Stimulated activated CD4-positive, alpha-beta T cell treated with anti-CD3 and anti-CD28 coated beads, Interleukin-4, amount 100 ng/mL, for 4 hours (primary cell): ENCODE measurements around the gene TAF1.
"Not testable (repeated sequence)": the region's sequence is repeated elsewhere in the genome, so short reads cannot be mapped to it uniquely, and the experiment has no call there.

ENCODE experiments used
- DNase-seq, 2 experiments: peaks; one replicate each; pipeline ENCODE4 v3.0.0-alpha.2; 2020

The TAF1 gene

GRCh38 chrX:71439896-71440295, 73.7 kb downstream of the TAF1 start:
- DNase-seq = no peak

- no peak for DNase-seq
Measured at GRCh38 chrX:71440401-71440800, 74.2 kb downstream of the TAF1 start.

- DNase-seq = not testable (repeated sequence)
Measured at GRCh38 chrX:71441809-71442208, 75.7 kb downstream of the TAF1 start.

GRCh38 chrX:71450433-71451106, 84.4 kb downstream of the TAF1 start:
- no peak for DNase-seq

GRCh38 chrX:71451518-71451917, 85.4 kb downstream of the TAF1 start:
- DNase-seq = not testable (repeated sequence)

- no peak for DNase-seq
Measured at GRCh38 chrX:71453056-71453455, 86.9 kb downstream of the TAF1 start.

- DNase-seq = no peak
Measured at GRCh38 chrX:71454222-71454621, 88.1 kb downstream of the TAF1 start.

GRCh38 chrX:71458866-71459265, 92.7 kb downstream of the TAF1 start:
- no peak for DNase-seq

GRCh38 chrX:71464968-71465367, 98.8 kb downstream of the TAF1 start:
- no peak for DNase-seq

GRCh38 chrX:71466979-71467523, 100.9 kb downstream of the TAF1 start:
- no peak for DNase-seq

- DNase-seq = no peak
Measured at GRCh38 chrX:71475785-71476540, 109.8 kb downstream of the TAF1 start.

GRCh38 chrX:71482228-71482958, 116.2 kb downstream of the TAF1 start:
- no peak for DNase-seq

- no peak for DNase-seq
Measured at GRCh38 chrX:71487814-71488213, 121.7 kb downstream of the TAF1 start.

GRCh38 chrX:71489540-71489939, 123.4 kb downstream of the TAF1 start:
- DNase-seq = no peak

GRCh38 chrX:71492231-71493065, 126.3 kb downstream of the TAF1 start:
- peak; percentile 27 to 44 for DNase-seq

GRCh38 chrX:71493111-71493613, 127.0 kb downstream of the TAF1 start:
- DNase-seq = no peak

- not testable (repeated sequence) for DNase-seq
Measured at GRCh38 chrX:71495979-71496378, 129.8 kb downstream of the TAF1 start.

GRCh38 chrX:71496476-71496875, 130.3 kb downstream of the TAF1 start:
- no peak for DNase-seq

- not testable (repeated sequence) for DNase-seq
Measured at GRCh38 chrX:71502080-71502479, 135.9 kb downstream of the TAF1 start.

GRCh38 chrX:71504346-71504745, 138.2 kb downstream of the TAF1 start:
- no peak for DNase-seq

GRCh38 chrX:71509289-71509688, 143.1 kb downstream of the TAF1 start:
- no peak for DNase-seq

- DNase-seq = no peak
Measured at GRCh38 chrX:71510161-71510560, 144.0 kb downstream of the TAF1 start.
